C4-2B (cell line): ENCODE results near the gene CTNNB1.

Experiments used
- ZFX ChIP-seq: fragments of 450-650 bp; IDR thresholded peaks from 2 replicates; pipeline ENCODE4 v1.6.1; 2017
- TF ChIP-seq, protein P1 (sequence below): fragments of 450-650 bp; conservative IDR thresholded peaks from 2 replicates; pipeline ENCODE4 v1.5.1; 2017; ENCODE audit warnings: mild to moderate bottlenecking

GRCh38 chr3:41202834-41203345, 3.6 kb downstream of the CTNNB1 start:
- TF ChIP-seq, protein P1, sequence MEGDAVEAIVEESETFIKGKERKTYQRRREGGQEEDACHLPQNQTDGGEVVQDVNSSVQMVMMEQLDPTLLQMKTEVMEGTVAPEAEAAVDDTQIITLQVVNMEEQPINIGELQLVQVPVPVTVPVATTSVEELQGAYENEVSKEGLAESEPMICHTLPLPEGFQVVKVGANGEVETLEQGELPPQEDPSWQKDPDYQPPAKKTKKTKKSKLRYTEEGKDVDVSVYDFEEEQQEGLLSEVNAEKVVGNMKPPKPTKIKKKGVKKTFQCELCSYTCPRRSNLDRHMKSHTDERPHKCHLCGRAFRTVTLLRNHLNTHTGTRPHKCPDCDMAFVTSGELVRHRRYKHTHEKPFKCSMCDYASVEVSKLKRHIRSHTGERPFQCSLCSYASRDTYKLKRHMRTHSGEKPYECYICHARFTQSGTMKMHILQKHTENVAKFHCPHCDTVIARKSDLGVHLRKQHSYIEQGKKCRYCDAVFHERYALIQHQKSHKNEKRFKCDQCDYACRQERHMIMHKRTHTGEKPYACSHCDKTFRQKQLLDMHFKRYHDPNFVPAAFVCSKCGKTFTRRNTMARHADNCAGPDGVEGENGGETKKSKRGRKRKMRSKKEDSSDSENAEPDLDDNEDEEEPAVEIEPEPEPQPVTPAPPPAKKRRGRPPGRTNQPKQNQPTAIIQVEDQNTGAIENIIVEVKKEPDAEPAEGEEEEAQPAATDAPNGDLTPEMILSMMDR, result peak; percentile 65
- no peak for TF ChIP-seq ZFX
